Psoas muscle (tissue), 8 donors: ENCODE data around the gene OR2J3. TPM values are rescaled to one million over a fixed set of nuclear protein-coding genes. Genes with fewer than 3 reads are reported as not detected.
"Not testable (repeated sequence)": the region's sequence is repeated elsewhere in the genome, so short reads cannot be mapped to it uniquely, and the experiment has no call there.

Experiments
- ATAC-seq, 4 donors: fragments of 200-7000 bp; cut with Tn5 transposase; one replicate each; pipeline ENCODE4 v1.9.1; 2020; ENCODE audit warnings: moderate library complexity in 3 of 4, mild to moderate bottlenecking in 2 of 4
- DNase-seq, 2 donors: peaks; one replicate each; pipeline ENCODE4 v3.0.0-alpha.2; 2020
- H3K27ac ChIP-seq: fragments of 200-600 bp; one replicate; pipeline ENCODE4 v1.8.0; 2022
- H3K27me3 ChIP-seq, 3 donors: fragments of 200-600 bp in 1 of 3; one replicate each; pipeline versions ENCODE4 v1.6.1 to v1.8.0; 2013 to 2022; ENCODE audit warnings: low read length in 2 of 3, mild to moderate bottlenecking in 2 of 3, moderate library complexity in 1 of 3; ENCODE audit not compliant: insufficient read depth in 3 of 3
- H3K36me3 ChIP-seq, 2 donors: fragments of 200-600 bp in 1 of 2; one replicate each; pipeline versions ENCODE4 v1.6.1 to v1.8.0; 2013 to 2022; ENCODE audit warnings: low read depth in 1 of 2, mild to moderate bottlenecking in 1 of 2, moderate library complexity in 1 of 2; ENCODE audit not compliant: insufficient read depth in 1 of 2
- H3K4me1 ChIP-seq: fragments of 200-600 bp; one replicate; pipeline ENCODE4 v1.8.0; 2022
- H3K4me3 ChIP-seq: fragments of 200-600 bp; one replicate; pipeline ENCODE4 v1.8.0; 2022; ENCODE audit warnings: mild to moderate bottlenecking
- H3K9me3 ChIP-seq: fragments of 200-600 bp; one replicate; pipeline ENCODE4 v1.8.0; 2022
- WGBS, 3 donors: extraction: QIAGEN DNeasy Blood & Tissue Kit; methylation state at CpG; one replicate each; pipeline versions ENCODE4 v1.1.6 to v1.1.7; 2013; 5-methylcytosine and 5-hydroxymethylcytosine counted together
- intact Hi-C, 2 donors: fragments of 100-400 bp; cut with DNase I; formaldehyde crosslinking; loops; one replicate each; pipeline versions ENCODE4 v1.11.0 to v1.14.2; 2022
- polyA plus RNA-seq, 3 donors: library from polyadenylated mRNA; stranded (reverse); fragments of 200-250 nt; gene quantifications; one replicate each; pipeline ENCODE4 v1.2.3, GENCODE V29; 2013
- total RNA-seq, 4 donors: library from RNA; stranded (reverse); fragmentation: NEBNext Ultra II Directional in 2 of 4; extraction: Animal tissue kit (Norgen Biotek cat#: 25700) in 2 of 4; gene quantifications; one replicate each; pipeline versions ENCODE4 v1.2.1 to v1.2.4, GENCODE V29; 2021 to 2023
- TF ChIP-seq, protein P1 (sequence below): fragments of 200-600 bp; IDR thresholded peaks from one replicate; pipeline ENCODE4 v1.8.0; 2022; ENCODE audit warnings: antibody characterized with exemption
- donor health status: healthy with polysubstance abuse.
- donor health status: DM: no; HTN: no; CAD: no; lungs with moderate emphysema.
- donor health status: Bipolar disorder and iron deficiency.
- donor health status: healthy.
- donor health status: DM: yes; HTN: yes; CAD: no.
- donor health status: DM: no; HTN: no; CAD: no.
- donor health status: DM: no; HTN: no; CAD: no.
- donor health status: DM: yes; HTN: yes; CAD: no.

Gene OR2J3
- total and polyA plus RNA-seq, 7 donors: not detected

DNA sequence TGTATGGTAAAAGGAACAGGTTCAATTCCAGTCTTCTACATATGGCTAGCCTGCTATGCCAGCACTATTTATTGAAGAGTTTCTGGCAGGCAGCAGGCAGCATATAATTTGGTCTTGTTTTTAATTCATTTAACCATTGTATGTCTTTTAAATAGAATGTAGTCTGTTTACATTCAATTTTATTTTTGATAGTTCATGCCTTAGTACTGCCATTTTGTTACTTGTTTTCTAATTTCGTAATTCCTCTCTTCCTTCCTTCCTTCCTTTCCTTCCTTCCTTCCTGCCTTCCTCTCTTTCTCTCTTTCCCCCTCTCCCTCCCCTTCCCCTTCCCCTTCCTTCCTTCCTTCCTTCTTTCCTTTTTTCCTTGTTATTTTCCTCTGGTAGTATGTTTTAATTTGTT is 45.2 kb downstream of the OR2J3 start:
- no peaks in the 10 kb centered on the region for H3K4me1 ChIP-seq
- ATAC-seq: no peak

DNA sequence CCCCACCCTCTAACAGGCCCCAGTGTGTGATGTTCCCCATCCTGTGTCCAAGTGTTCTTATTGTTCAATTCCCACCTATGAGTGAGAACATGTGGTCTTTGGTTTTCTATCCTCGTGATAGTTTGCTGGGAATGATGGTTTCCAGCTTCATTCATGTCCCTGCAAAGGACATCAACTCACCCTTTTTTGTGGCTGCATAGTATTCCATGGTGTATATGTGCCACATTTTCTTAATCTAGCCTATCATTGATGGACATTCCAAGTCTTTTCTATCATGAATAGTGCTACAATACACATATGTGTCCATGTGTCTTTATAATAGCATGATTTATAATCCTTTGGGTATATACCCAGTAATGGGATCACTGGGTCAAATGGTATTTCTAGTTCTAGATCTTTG is 47.3 kb downstream of the OR2J3 start:
- not testable (repeated sequence) for H3K27me3 ChIP-seq

More for the DNA sequence above, 45.2 kb downstream of the OR2J3 start:
- no peak overlapping the region for H3K27ac ChIP-seq
- no peak overlapping the region for H3K4me3 ChIP-seq
- TF ChIP-seq, protein P1, sequence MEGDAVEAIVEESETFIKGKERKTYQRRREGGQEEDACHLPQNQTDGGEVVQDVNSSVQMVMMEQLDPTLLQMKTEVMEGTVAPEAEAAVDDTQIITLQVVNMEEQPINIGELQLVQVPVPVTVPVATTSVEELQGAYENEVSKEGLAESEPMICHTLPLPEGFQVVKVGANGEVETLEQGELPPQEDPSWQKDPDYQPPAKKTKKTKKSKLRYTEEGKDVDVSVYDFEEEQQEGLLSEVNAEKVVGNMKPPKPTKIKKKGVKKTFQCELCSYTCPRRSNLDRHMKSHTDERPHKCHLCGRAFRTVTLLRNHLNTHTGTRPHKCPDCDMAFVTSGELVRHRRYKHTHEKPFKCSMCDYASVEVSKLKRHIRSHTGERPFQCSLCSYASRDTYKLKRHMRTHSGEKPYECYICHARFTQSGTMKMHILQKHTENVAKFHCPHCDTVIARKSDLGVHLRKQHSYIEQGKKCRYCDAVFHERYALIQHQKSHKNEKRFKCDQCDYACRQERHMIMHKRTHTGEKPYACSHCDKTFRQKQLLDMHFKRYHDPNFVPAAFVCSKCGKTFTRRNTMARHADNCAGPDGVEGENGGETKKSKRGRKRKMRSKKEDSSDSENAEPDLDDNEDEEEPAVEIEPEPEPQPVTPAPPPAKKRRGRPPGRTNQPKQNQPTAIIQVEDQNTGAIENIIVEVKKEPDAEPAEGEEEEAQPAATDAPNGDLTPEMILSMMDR: no peak
- WGBS, 3 donors: 61 to 78% (median 69%) methylated on average over 1 of the region's 1 CpG
- H3K9me3 ChIP-seq: no peaks in the 10 kb centered on the region
- no peaks in the 10 kb centered on the region for H3K36me3 ChIP-seq
- intact Hi-C loops: no loop called here
- DNase-seq: no peak
- H3K27me3 ChIP-seq: no peaks in the 10 kb centered on the region

DNA sequence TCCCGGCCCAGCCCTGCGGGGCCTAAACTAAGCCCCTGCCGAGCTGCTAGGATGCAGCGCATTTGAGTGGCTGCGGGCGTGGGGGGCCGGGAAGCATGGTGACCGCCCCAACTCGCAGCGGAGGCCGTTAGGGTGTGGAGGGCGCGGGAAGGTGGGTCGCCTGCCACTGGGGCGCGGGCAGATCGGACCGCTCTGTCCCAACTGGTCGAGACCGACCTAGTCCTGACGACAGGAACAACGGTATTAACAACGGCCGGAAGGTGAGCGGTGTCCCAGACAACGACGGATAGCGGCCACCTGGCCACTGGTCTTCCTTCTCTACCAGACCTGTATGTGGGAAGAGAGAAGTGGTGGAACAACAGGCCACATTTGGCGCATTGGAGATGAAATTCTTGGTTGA is 52.1 kb downstream of the OR2J3 start:
- H3K4me3 ChIP-seq, ATAC-seq, H3K9me3 ChIP-seq, DNase-seq, H3K27ac ChIP-seq, H3K27me3 ChIP-seq, intact Hi-C loops, H3K4me1 ChIP-seq, H3K36me3 ChIP-seq: not testable (repeated sequence)
- WGBS, 3 donors: 88 to 96% (median 94%) methylated on average over 8 to 23 of the region's 29 CpGs

More for the DNA sequence above, 47.3 kb downstream of the OR2J3 start:
- H3K27ac ChIP-seq, H3K36me3 ChIP-seq, H3K9me3 ChIP-seq, ATAC-seq, DNase-seq, H3K4me3 ChIP-seq, H3K4me1 ChIP-seq, intact Hi-C loops: not testable (repeated sequence)
- 23 to 45% (median 41%) methylated on average over 1 of the region's 1 CpG for WGBS, 3 donors

Other genes starting within 250 kb of the OR2J3 start
- gene TRIM27, start 184.1 kb upstream of the OR2J3 start, total RNA-seq: 10 to 100 TPM; 15.0 to 26.0 (median 23.6) TPM
- gene TRIM27, start 184.1 kb upstream of the OR2J3 start, polyA plus RNA-seq: 10 to 100 TPM; 15.5 to 42.8 (median 39.5) TPM
- under 1 TPM in 3 of 4 donors, not detected in 1; 0.13 to 0.36 (median 0.22) TPM for gene ZNF311, start 102.7 kb upstream of the OR2J3 start, total RNA-seq
- gene ZNF311, start 102.7 kb upstream of the OR2J3 start, polyA plus RNA-seq: under 1 TPM in 2 of 3 donors, not detected in 1; 0.09 to 0.10 TPM
- not detected for gene OR2W1, start 62.9 kb upstream of the OR2J3 start, total RNA-seq
- not detected for gene OR2W1, start 62.9 kb upstream of the OR2J3 start, polyA plus RNA-seq
- not detected for gene OR2B3, start 20.7 kb upstream of the OR2J3 start, total RNA-seq
- gene OR2B3, start 20.7 kb upstream of the OR2J3 start, polyA plus RNA-seq: not detected
- not detected for gene OR2J1, start 8.6 kb upstream of the OR2J3 start, total RNA-seq
- gene OR2J1, start 8.6 kb upstream of the OR2J3 start, polyA plus RNA-seq: not detected
- not detected for gene OR2J2, start 62.8 kb downstream of the OR2J3 start, total RNA-seq
- not detected for gene OR2J2, start 62.8 kb downstream of the OR2J3 start, polyA plus RNA-seq
- gene OR14J1, start 193.6 kb downstream of the OR2J3 start, total RNA-seq: not detected
- gene OR14J1, start 193.6 kb downstream of the OR2J3 start, polyA plus RNA-seq: not detected